HepG2 (cell line): ENCODE measurements around the gene SNX4. TPM values are rescaled to one million over a fixed set of nuclear protein-coding genes. Genes with fewer than 3 reads are reported as not detected.

Experiments used
- ATF7 ChIP-seq, 2 experiments: fragments of 450-650 bp in 1 of 2; sonication (generic) in 1 of 2; formaldehyde crosslinking in 1 of 2; IDR thresholded peaks; 2 replicates each; pipeline versions ENCODE4 v1.4.0 to v1.6.1; 2016 to 2020; ENCODE audit warnings: antibody characterized with exemption in 1 of 2, mild to moderate bottlenecking in 1 of 2, missing genetic modification reagents in 1 of 2
- ATRX ChIP-seq: sonication (generic); formaldehyde crosslinking; IDR thresholded peaks from 2 replicates; pipeline ENCODE4 v1.4.0; 2020; ENCODE audit warnings: missing genetic modification reagents, borderline replicate concordance
- CENPT ChIP-seq: sonication (generic); formaldehyde crosslinking; IDR thresholded peaks from 2 replicates; pipeline ENCODE4 v1.8.0; 2022; ENCODE audit warnings: low read depth, mild to moderate bottlenecking, moderate library complexity, missing genetic modification reagents
- DNMT1 ChIP-seq: sonication (generic); formaldehyde crosslinking; IDR thresholded peaks from 2 replicates; pipeline ENCODE4 v1.5.1; 2020; ENCODE audit warnings: mild to moderate bottlenecking, missing genetic modification reagents
- FOXP1 ChIP-seq, 2 experiments: fragments of 450-650 bp in 1 of 2; IDR thresholded peaks; 2 replicates each; pipeline ENCODE4 v1.6.1; 2017 to 2018; ENCODE audit warnings: antibody characterized with exemption in 1 of 2
- KAT2B ChIP-seq: fragments of 150-350 bp; IDR thresholded peaks from 2 replicates; pipeline ENCODE4 v1.6.1; 2014; ENCODE audit warnings: low read depth, low read length, borderline replicate concordance
- NFATC3 ChIP-seq: sonication (generic); formaldehyde crosslinking; IDR thresholded peaks from 2 replicates; pipeline ENCODE4 v1.5.1; 2020; ENCODE audit warnings: mild to moderate bottlenecking, missing genetic modification reagents
- POGZ ChIP-seq: sonication (generic); formaldehyde crosslinking; IDR thresholded peaks from 2 replicates; pipeline ENCODE4 v1.4.0; 2020; ENCODE audit warnings: mild to moderate bottlenecking, missing genetic modification reagents
- SMARCE1 ChIP-seq: fragments of 450-650 bp; IDR thresholded peaks from 2 replicates; pipeline ENCODE4 v1.6.1; 2017; ENCODE audit warnings: borderline replicate concordance
- SP2 ChIP-seq: sonication (generic); formaldehyde crosslinking; IDR thresholded peaks from 2 replicates; pipeline ENCODE4 v1.5.1; 2020; ENCODE audit warnings: mild to moderate bottlenecking, missing genetic modification reagents
- ZFP36 ChIP-seq: fragments of 150-350 bp; IDR thresholded peaks from 2 replicates; pipeline ENCODE4 v1.6.1; 2018; ENCODE audit warnings: borderline replicate concordance, low read length, low read depth; ENCODE audit not compliant: partially characterized antibody
- ZFP37 ChIP-seq: sonication (generic); formaldehyde crosslinking; IDR thresholded peaks from 2 replicates; pipeline ENCODE4 v1.4.0; 2020; ENCODE audit warnings: missing genetic modification reagents, borderline replicate concordance
- ZNF333 ChIP-seq: sonication (generic); formaldehyde crosslinking; IDR thresholded peaks from 2 replicates; pipeline ENCODE4 v1.4.0; 2020; ENCODE audit warnings: mild to moderate bottlenecking, missing genetic modification reagents, borderline replicate concordance
- ZNF34 ChIP-seq: sonication (generic); formaldehyde crosslinking; IDR thresholded peaks from 2 replicates; pipeline ENCODE4 v1.4.0; 2020; ENCODE audit warnings: mild to moderate bottlenecking, missing genetic modification reagents, borderline replicate concordance
- ZNF563 ChIP-seq: sonication (generic); formaldehyde crosslinking; IDR thresholded peaks from 2 replicates; pipeline ENCODE4 v1.8.0; 2022; ENCODE audit warnings: mild to moderate bottlenecking, moderate library complexity, missing genetic modification reagents
- ZNF652 ChIP-seq: IDR thresholded peaks from 2 replicates; pipeline ENCODE4 v1.6.1; 2016; ENCODE audit warnings: low read depth, borderline replicate concordance
- ZSCAN9 ChIP-seq: IDR thresholded peaks from 2 replicates; pipeline ENCODE4 v1.6.1; 2016; ENCODE audit warnings: borderline replicate concordance
- polyA plus RNA-seq, 8 experiments: library from polyadenylated mRNA; depleted of rRNA in 3 of 8; stranded (reverse) in 7 of 8; unstranded in 1 of 8; fragments of >200 nt; fragmentation: Illumina TruSeq in 4 of 8; extraction: Trizol in 4 of 8; gene quantifications; 2 replicates each; pipeline versions ENCODE4 v1.2.1 to v1.2.3, GENCODE V29; 2011 to 2016; ENCODE audit warnings: low read depth in 4 of 8, missing spikeins in 1 of 8, mixed read lengths in 1 of 8; ENCODE audit not compliant: insufficient read depth in 1 of 8
- total RNA-seq, 5 experiments: library from RNA; depleted of rRNA; stranded (reverse); fragments of >200 nt; fragmentation: Illumina TruSeq; extraction: Trizol; gene quantifications; 2 replicates each; pipeline ENCODE4 v1.2.3, GENCODE V29; 2016; ENCODE audit warnings: low read depth in 1 of 5
- TF ChIP-seq, protein P1 (sequence below): sonication (generic); formaldehyde crosslinking; IDR thresholded peaks from 2 replicates; pipeline ENCODE4 v1.8.1; 2023; ENCODE audit warnings: mild to moderate bottlenecking, missing genetic modification reagents
- TF ChIP-seq, protein P2 (sequence below): IDR thresholded peaks from 2 replicates; pipeline ENCODE4 v1.6.1; 2016; ENCODE audit warnings: missing compliant biosample characterization, missing genetic modification reagents, borderline replicate concordance
- TF ChIP-seq, protein P3 (sequence below): sonication (generic); formaldehyde crosslinking; IDR thresholded peaks from 2 replicates; pipeline ENCODE4 v1.5.1; 2020; ENCODE audit warnings: missing genetic modification reagents, mild to moderate bottlenecking, borderline replicate concordance

Gene SNX4
- total and polyA plus RNA-seq, 2 of the 13 experiments (the other 11 are each of a cell fraction or from before 2014, with no cell fraction given), result 18.1 to 73.6 TPM

DNA sequence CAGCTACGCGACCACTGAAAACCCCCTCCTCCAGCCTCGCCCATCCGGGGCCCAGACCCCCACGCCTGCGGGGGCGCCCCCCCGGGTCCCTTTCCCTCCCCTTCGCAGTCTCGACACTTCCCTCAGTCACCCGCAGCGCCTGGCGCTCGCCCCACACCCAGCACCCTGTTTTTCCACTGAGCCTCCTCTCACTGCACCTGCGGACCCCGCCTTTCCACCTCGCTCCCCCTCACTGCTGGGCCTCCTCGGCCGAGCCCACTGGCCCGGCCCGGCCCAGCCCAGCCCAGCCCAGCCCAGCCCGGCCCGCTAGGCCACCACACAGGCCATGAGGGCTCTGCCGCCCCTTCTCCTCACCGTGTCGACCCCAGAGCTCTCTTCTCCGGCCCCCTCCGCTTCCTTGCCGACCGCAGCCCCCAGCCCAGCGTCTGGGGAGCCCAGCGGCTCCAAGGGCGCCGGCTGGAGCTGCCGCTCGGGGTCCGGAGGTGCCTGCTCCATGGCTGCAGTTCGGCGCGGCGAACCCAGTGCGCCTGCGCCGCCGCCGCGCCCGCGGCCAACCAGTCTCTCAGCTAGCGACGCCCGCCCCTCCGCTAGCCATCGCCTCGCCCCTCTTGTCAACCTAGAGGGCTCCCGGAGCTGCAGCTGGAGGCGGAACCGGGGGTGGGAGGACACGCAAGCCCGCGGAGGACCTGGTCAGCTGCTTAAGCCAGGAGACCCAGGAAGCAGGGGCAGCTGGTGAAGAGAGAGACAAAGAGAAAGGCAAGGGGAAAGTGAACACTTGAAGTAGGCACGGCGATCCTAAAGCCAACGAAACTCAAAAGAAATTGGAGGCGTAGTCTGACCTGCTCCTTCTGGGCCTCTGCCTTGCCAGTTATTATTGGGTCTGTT lies at the start of gene SNX4 (continued):
- TF ChIP-seq, protein P1, sequence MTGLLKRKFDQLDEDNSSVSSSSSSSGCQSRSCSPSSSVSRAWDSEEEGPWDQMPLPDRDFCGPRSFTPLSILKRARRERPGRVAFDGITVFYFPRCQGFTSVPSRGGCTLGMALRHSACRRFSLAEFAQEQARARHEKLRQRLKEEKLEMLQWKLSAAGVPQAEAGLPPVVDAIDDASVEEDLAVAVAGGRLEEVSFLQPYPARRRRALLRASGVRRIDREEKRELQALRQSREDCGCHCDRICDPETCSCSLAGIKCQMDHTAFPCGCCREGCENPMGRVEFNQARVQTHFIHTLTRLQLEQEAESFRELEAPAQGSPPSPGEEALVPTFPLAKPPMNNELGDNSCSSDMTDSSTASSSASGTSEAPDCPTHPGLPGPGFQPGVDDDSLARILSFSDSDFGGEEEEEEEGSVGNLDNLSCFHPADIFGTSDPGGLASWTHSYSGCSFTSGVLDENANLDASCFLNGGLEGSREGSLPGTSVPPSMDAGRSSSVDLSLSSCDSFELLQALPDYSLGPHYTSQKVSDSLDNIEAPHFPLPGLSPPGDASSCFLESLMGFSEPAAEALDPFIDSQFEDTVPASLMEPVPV (CRISPR knock-in tag), result no peak
- TF ChIP-seq DNMT1 (CRISPR knock-in tag) (no peak), ATRX (CRISPR knock-in tag) (no peak), ZSCAN9 (CRISPR knock-in tag) (no peak), ZNF652 (CRISPR knock-in tag) (no peak), SP2 (0 out of 2 replicates have a peak, but pooled peaks have one; percentile 38), NFATC3 (CRISPR knock-in tag) (no peak), ZFP37 (CRISPR knock-in tag) (no peak), FOXP1 (IDR thresholded peaks at IDR 0.05) (no peak), FOXP1 (CRISPR knock-in tag; IDR thresholded peaks at IDR 0.05) (no peak), ZNF333 (CRISPR knock-in tag) (no peak), KAT2B (no peak), CENPT (no peak), ZFP36 (no peak), ATF7 (IDR thresholded peaks at IDR 0.05) (no peak), ATF7 (CRISPR knock-in tag; IDR thresholded peaks at IDR 0.05) (no peak), ZNF563 (peak; percentile 85; the same call in 1 of the 2 replicates), SMARCE1 (no peak), POGZ (CRISPR knock-in tag) (peak; percentile 71), ZNF34 (CRISPR knock-in tag) (peak; percentile 76; the same call in 1 of the 2 replicates)
- TF ChIP-seq, protein P2, sequence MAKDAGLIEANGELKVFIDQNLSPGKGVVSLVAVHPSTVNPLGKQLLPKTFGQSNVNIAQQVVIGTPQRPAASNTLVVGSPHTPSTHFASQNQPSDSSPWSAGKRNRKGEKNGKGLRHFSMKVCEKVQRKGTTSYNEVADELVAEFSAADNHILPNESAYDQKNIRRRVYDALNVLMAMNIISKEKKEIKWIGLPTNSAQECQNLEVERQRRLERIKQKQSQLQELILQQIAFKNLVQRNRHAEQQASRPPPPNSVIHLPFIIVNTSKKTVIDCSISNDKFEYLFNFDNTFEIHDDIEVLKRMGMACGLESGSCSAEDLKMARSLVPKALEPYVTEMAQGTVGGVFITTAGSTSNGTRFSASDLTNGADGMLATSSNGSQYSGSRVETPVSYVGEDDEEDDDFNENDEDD, result peak; percentile 24; the same call in 1 of the 2 replicates
- TF ChIP-seq, protein P3, sequence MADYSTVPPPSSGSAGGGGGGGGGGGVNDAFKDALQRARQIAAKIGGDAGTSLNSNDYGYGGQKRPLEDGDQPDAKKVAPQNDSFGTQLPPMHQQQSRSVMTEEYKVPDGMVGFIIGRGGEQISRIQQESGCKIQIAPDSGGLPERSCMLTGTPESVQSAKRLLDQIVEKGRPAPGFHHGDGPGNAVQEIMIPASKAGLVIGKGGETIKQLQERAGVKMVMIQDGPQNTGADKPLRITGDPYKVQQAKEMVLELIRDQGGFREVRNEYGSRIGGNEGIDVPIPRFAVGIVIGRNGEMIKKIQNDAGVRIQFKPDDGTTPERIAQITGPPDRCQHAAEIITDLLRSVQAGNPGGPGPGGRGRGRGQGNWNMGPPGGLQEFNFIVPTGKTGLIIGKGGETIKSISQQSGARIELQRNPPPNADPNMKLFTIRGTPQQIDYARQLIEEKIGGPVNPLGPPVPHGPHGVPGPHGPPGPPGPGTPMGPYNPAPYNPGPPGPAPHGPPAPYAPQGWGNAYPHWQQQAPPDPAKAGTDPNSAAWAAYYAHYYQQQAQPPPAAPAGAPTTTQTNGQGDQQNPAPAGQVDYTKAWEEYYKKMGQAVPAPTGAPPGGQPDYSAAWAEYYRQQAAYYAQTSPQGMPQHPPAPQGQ (CRISPR knock-in tag), result no peak
